ENCODE data around the gene RELA. TPM values are rescaled to one million over a fixed set of nuclear protein-coding genes. Genes with fewer than 3 reads are reported as not detected.

Gene RELA
- total and polyA plus RNA-seq, 2 of the 4 experiments (the other 2 are of a cell fraction) = 8.6 to 53.0 TPM

DNA sequence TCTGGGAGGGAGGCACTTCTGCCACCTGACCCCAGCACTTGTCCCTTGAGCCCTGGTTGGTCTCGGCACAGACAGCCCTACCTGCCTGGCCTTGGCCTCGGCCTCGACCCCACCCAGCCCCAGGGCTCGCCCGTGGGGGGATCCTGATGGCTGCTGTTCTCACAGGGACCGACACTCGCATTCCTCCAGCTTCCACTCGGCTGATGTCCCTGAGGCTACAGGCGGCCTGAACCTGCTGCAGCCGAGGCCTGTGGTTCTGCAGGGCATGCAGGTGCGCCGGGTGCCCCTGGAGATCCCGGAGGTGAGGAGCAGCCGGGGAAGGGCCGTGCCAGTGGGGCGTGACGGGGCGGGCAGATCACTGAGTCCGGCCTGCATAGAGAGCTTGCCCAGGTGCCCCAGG lies 42.0 kb downstream of the RELA start:
- H2BK5ac ChIP-seq (ENCODE audit: low read depth, low read length, poor library complexity, severe bottlenecking) = no peak overlapping the region
- ChIA-PET POLR2A (ENCODE audit: unreplicated experiment) (no interaction called here), CTCF (no interaction called here)
- H3K4me2 ChIP-seq (ENCODE audit: low read depth, low read length) = no peak overlapping the region
- in situ Hi-C loops (cut with MboI; ENCODE audit: low sequenced_read_pairs) (no loop called here), dilution Hi-C loops (cut with HindIII; ENCODE audit: low sequenced_read_pairs, unreplicated experiment) (no loop called here), intact Hi-C loops (cut with micrococcal nuclease) (no loop called here)
- no peak overlapping the region for H3K9ac ChIP-seq (ENCODE audit: low read depth, low read length)
- H3K4ac ChIP-seq (ENCODE audit: low read depth, low read length) = no peak overlapping the region
- H2BK20ac ChIP-seq (ENCODE audit: low read depth, low read length) = no peak overlapping the region
- no peak overlapping the region for H3K4me3 ChIP-seq (ENCODE audit: insufficient read depth, low read depth, low read length)
- no peak overlapping the region for H4K91ac ChIP-seq (ENCODE audit: insufficient read depth, low read depth, low read length)
- peaks cover 17 to 38% of the 10 kb centered on the region in 2 experiments for H3K79me1 ChIP-seq (ENCODE audit: low read depth in 1 of 2, low read length in 2 of 2)
- H4K20me1 ChIP-seq (ENCODE audit: insufficient read depth, low read length) = peaks cover 21% of the 10 kb centered on the region
- peaks cover 3% of the 10 kb centered on the region; the same call in 1 of the 2 replicates for H3K4me1 ChIP-seq (ENCODE audit: control insufficient read depth, insufficient read depth, low read length)
- DNase-seq (no peak), ATAC-seq (ENCODE audit: low read depth) (no peak)
- TF ChIP-seq, protein P1, sequence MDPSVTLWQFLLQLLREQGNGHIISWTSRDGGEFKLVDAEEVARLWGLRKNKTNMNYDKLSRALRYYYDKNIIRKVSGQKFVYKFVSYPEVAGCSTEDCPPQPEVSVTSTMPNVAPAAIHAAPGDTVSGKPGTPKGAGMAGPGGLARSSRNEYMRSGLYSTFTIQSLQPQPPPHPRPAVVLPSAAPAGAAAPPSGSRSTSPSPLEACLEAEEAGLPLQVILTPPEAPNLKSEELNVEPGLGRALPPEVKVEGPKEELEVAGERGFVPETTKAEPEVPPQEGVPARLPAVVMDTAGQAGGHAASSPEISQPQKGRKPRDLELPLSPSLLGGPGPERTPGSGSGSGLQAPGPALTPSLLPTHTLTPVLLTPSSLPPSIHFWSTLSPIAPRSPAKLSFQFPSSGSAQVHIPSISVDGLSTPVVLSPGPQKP (IDR thresholded peaks at IDR 0.05; ENCODE audit: borderline replicate concordance, low read depth, low read length) = no peak
- TF ChIP-seq RAD21 (IDR thresholded peaks at IDR 0.05; ENCODE audit: low read length) (no peak), CHD1 (IDR thresholded peaks at IDR 0.05; ENCODE audit: low read depth, low read length) (no peak), BHLHE40 (IDR thresholded peaks at IDR 0.05; ENCODE audit: low read depth, low read length) (no peak), RCOR1 (IDR thresholded peaks at IDR 0.05; ENCODE audit: insufficient replicate concordance, low read length) (no peak), POLR2A (IDR thresholded peaks at IDR 0.05; ENCODE audit: low read depth, low read length) (no peak), FOS (IDR thresholded peaks at IDR 0.05; ENCODE audit: low read depth, low read length) (no peak), MAZ (IDR thresholded peaks at IDR 0.05; ENCODE audit: borderline replicate concordance, low read depth, low read length) (no peak), MXI1 (IDR thresholded peaks at IDR 0.05; ENCODE audit: borderline replicate concordance, low read depth, low read length) (no peak), RFX5 (IDR thresholded peaks at IDR 0.05; ENCODE audit: low read depth, low read length) (no peak), SMC3 (IDR thresholded peaks at IDR 0.05; ENCODE audit: low read depth, low read length) (no peak)
- TF ChIP-seq, protein P2, sequence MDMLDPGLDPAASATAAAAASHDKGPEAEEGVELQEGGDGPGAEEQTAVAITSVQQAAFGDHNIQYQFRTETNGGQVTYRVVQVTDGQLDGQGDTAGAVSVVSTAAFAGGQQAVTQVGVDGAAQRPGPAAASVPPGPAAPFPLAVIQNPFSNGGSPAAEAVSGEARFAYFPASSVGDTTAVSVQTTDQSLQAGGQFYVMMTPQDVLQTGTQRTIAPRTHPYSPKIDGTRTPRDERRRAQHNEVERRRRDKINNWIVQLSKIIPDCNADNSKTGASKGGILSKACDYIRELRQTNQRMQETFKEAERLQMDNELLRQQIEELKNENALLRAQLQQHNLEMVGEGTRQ (IDR thresholded peaks at IDR 0.05; ENCODE audit: low read depth, low read length) = no peak
- H4K5ac ChIP-seq (ENCODE audit: low read depth, low read length) = no peak overlapping the region
- H3K18ac ChIP-seq (ENCODE audit: low read depth, low read length) = no peak overlapping the region
- H3K23ac ChIP-seq (ENCODE audit: low read depth, low read length) = no peak overlapping the region
- no peak overlapping the region for H2AK5ac ChIP-seq (ENCODE audit: low read depth, low read length)
- no peak overlapping the region for H2AFZ ChIP-seq (replicated peaks; ENCODE audit: low read length, poor library complexity)
- H3K14ac ChIP-seq (replicated peaks; ENCODE audit: low read depth, low read length) = no peak overlapping the region
- H4K8ac ChIP-seq (ENCODE audit: low read depth in 2 of 2, low read length in 2 of 2) = no peak overlapping the region
- no TSS peak for BruUV-seq (replicated peaks)
- H3K27me3 ChIP-seq (ENCODE audit: control insufficient read depth, insufficient read depth, low read length) = no peaks in the 10 kb centered on the region
- 95% methylated on average over 11 of the region's 19 CpGs; no CpG with 5 or more reads in 1 of the 2 experiments for WGBS, 2 experiments (ENCODE audit: extremely low coverage in 2 of 2, insufficient read length in 1 of 2)
- H3K56ac ChIP-seq (ENCODE audit: extremely low read depth, insufficient read depth, low read length) = no peak overlapping the region
- no peak overlapping the region for H2BK15ac ChIP-seq (ENCODE audit: low read depth, low read length)
- peaks cover 68% of the 10 kb centered on the region for H3K36me3 ChIP-seq (ENCODE audit: control insufficient read depth, insufficient read depth, low read length)
- H3K9me1 ChIP-seq (ENCODE audit: insufficient read depth, low read length) = no peaks in the 10 kb centered on the region
- H2BK120ac ChIP-seq (ENCODE audit: low read depth, low read length) = no peak overlapping the region
- no peak overlapping the region for H2AK9ac ChIP-seq (replicated peaks; ENCODE audit: low read depth, low read length, poor library complexity)
- no peaks in the 10 kb centered on the region for H3K9me3 ChIP-seq (ENCODE audit: control insufficient read depth, insufficient read depth, low read length)
- no peak overlapping the region for H3K27ac ChIP-seq (ENCODE audit: insufficient read depth, low read length)
